IPS-18a (cell line): Measurements from ENCODE around the gene ADAM12.

Source experiments
- H3K27ac ChIP-seq: one replicate; pipeline ENCODE4 v1.5.1; 2013; ENCODE audit warnings: low read length
- H3K27me3 ChIP-seq: one replicate; pipeline ENCODE4 v1.6.1; 2013; ENCODE audit warnings: mild to moderate bottlenecking, low read length; ENCODE audit not compliant: control insufficient read depth, insufficient read depth
- H3K36me3 ChIP-seq: one replicate; pipeline ENCODE4 v1.6.1; 2013; ENCODE audit warnings: low read depth, low read length; ENCODE audit not compliant: control insufficient read depth
- H3K4me1 ChIP-seq: one replicate; pipeline ENCODE4 v1.6.1; 2013; ENCODE audit warnings: low read depth, low read length; ENCODE audit not compliant: control insufficient read depth
- H3K4me3 ChIP-seq: one replicate; pipeline ENCODE4 v1.5.1; 2013; ENCODE audit warnings: low read length
- H3K9ac ChIP-seq: one replicate; pipeline ENCODE4 v1.6.1; 2013; ENCODE audit warnings: mild to moderate bottlenecking, low read length, moderate library complexity
- H3K9me3 ChIP-seq: one replicate; pipeline ENCODE4 v1.6.1; 2013; ENCODE audit warnings: low read depth, low read length; ENCODE audit not compliant: control insufficient read depth

Gene ADAM12

DNA sequence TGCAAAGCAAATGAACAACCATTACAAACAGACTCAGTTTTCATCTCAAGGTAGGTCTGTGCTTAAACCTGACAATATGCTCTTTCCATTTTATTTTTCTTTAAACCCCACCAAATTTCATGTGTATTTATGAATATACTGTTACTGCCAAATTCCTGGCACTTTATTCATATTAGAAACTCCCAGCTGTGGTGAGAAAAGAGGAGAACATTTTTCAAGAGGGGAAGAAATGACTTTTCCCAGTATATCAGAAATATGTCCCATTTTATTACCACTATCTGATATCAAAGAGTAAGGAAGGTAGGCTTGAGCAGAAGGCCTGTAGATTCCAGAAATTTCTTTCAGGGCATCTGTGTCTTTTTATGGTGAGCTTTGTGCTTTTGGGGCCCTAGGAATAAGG, 189.6 kb downstream of the ADAM12 start:
- Histone ChIP-seq H3K27ac (no peak overlapping the region), H3K9ac (no peak overlapping the region)

DNA sequence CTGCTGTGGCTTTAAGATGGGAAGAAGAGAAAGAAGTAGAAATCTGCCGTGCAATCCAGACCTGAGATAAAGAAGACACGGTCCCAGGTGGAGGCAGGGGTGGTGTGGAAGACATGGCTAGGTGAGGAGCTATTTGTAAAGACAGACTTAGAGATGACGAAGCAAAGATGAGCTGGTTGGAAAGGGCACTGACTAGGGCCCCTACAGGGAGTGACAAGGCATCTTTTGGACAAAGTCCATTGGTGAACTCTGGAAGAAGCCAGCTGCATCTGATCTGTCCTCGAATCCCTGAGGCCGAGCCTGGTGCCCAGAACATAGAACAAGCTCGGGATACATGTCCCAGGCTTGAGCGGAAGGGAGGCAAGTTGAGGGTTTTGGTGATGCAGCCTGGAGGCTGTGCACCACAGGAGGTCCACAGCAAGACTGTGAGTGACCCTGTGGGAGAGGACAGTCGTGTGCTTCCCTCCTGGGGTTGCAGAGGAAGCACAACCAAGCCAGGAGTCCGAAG, 191.2 kb downstream of the ADAM12 start:
- no peaks in the 10 kb centered on the region for H3K4me1 ChIP-seq
- H3K9me3 ChIP-seq, result no peaks in the 10 kb centered on the region
- no peak overlapping the region for H3K27ac ChIP-seq
- no peaks in the 10 kb centered on the region for H3K36me3 ChIP-seq
- H3K27me3 ChIP-seq, result no peaks in the 10 kb centered on the region
- no peak overlapping the region for H3K4me3 ChIP-seq
- no peak overlapping the region for H3K9ac ChIP-seq

More for the DNA sequence above, 189.6 kb downstream of the ADAM12 start:
- H3K4me3 ChIP-seq, result no peak overlapping the region
- H3K27me3 ChIP-seq, result no peaks in the 10 kb centered on the region
- no peaks in the 10 kb centered on the region for H3K9me3 ChIP-seq
- H3K4me1 ChIP-seq, result no peaks in the 10 kb centered on the region
- no peaks in the 10 kb centered on the region for H3K36me3 ChIP-seq

DNA sequence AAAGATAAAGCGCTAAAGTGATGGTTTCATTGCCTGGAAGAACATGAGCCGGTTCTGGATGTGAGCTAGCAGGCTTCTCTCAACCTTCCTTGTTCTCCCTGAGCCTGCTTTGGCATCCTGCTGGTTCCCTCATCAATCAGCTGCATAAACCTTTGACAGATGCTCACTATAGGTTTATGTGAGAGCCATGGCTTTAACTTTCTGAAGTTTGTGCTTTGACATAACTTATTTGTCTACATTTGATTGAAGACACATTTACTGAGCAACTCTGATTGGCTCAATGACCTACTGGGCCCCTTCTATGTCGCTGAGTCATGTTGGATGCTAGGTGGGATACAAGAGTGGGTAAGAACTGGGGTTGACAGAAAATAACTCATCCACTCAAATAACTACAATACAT, 192.0 kb downstream of the ADAM12 start:
- H3K4me1 ChIP-seq, result no peaks in the 10 kb centered on the region
- no peaks in the 10 kb centered on the region for H3K36me3 ChIP-seq
- no peak overlapping the region for H3K27ac ChIP-seq

GRCh38 chr10:126191192-126191591, 197.1 kb downstream of the ADAM12 start:
- H3K9ac ChIP-seq, result no peak overlapping the region
- H3K27ac ChIP-seq, result no peak overlapping the region
- no peaks in the 10 kb centered on the region for H3K4me1 ChIP-seq
- no peaks in the 10 kb centered on the region for H3K36me3 ChIP-seq
- no peaks in the 10 kb centered on the region for H3K27me3 ChIP-seq
- no peak overlapping the region for H3K4me3 ChIP-seq
- no peaks in the 10 kb centered on the region for H3K9me3 ChIP-seq

More for the DNA sequence above, 192.0 kb downstream of the ADAM12 start:
- no peak overlapping the region for H3K4me3 ChIP-seq
- no peaks in the 10 kb centered on the region for H3K27me3 ChIP-seq
- no peaks in the 10 kb centered on the region for H3K9me3 ChIP-seq
- H3K9ac ChIP-seq, result no peak overlapping the region

DNA sequence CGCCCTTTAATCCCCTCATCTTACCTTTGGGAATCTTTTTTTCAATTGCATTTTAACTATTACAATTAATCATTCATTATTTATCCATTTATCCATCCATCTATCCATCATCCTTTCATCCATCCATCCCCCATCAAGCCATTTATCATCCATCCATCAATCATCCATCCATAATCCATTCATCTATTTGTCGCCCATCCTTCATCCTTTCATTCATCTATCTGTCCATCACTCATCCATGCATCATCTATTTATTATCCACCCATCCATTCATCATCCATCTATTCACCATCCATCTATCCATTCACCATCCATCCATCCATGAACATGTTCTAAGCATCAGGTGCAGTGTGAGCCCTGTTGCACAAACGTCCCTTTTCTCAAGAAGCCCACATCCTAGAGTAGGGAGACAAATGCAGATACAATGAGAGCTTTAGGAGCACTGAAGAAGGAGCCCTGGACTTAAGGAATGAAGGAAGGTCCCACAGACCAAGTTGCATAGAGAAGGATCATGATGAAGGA, 199.5 kb downstream of the ADAM12 start:
- no peaks in the 10 kb centered on the region for H3K36me3 ChIP-seq
- no peaks in the 10 kb centered on the region for H3K9me3 ChIP-seq
- H3K27me3 ChIP-seq, result no peaks in the 10 kb centered on the region
- no peaks in the 10 kb centered on the region for H3K4me1 ChIP-seq
- no peak overlapping the region for H3K27ac ChIP-seq
- H3K4me3 ChIP-seq, result no peak overlapping the region
- no peak overlapping the region for H3K9ac ChIP-seq

DNA sequence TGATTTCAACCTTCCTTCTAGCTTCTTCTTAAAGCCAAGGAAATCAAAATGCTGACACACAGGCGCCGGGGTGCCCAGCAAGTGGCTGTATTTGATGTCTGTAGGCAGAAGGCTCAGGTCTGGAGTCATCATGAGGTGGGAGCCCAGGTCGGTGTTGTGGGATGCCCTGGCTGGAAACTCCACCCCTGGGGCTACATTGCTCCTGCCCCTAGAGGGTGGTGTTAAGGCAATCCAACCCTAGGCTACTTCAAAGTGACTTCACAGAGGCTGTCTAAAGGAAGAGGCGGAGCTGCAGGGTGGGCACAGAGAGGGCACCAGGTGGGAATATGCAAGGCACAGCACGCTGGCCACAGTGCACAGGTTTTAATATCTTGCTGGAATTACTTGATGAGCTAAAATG, 200.9 kb downstream of the ADAM12 start:
- Histone ChIP-seq H3K36me3 (no peaks in the 10 kb centered on the region), H3K9ac (no peak overlapping the region), H3K9me3 (no peaks in the 10 kb centered on the region), H3K27ac (no peak overlapping the region), H3K4me3 (no peak overlapping the region), H3K27me3 (no peaks in the 10 kb centered on the region), H3K4me1 (no peaks in the 10 kb centered on the region)

DNA sequence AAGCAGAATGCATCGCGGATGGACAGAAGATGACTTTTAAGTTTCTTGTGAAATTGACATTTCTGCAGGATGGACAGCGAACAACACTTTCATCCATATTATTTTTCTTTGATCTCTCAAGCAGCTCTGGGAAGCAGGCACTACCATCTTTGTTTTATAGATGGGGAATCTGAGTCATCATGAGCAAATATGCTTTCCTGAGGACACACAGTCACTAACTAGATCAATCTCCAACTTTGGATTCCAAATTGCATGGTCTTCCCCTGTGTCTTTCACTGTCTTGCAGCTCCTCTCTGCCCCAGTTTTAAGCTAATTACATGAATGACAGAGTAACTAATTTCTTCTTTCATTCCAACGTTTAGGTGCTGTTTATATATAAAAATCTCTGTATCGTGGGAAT, 201.5 kb downstream of the ADAM12 start:
- no peaks in the 10 kb centered on the region for H3K4me1 ChIP-seq
- H3K9me3 ChIP-seq, result no peaks in the 10 kb centered on the region
- H3K9ac ChIP-seq, result no peak overlapping the region
- H3K36me3 ChIP-seq, result no peaks in the 10 kb centered on the region
- no peak overlapping the region for H3K27ac ChIP-seq
- H3K27me3 ChIP-seq, result no peaks in the 10 kb centered on the region
- no peak overlapping the region for H3K4me3 ChIP-seq

DNA sequence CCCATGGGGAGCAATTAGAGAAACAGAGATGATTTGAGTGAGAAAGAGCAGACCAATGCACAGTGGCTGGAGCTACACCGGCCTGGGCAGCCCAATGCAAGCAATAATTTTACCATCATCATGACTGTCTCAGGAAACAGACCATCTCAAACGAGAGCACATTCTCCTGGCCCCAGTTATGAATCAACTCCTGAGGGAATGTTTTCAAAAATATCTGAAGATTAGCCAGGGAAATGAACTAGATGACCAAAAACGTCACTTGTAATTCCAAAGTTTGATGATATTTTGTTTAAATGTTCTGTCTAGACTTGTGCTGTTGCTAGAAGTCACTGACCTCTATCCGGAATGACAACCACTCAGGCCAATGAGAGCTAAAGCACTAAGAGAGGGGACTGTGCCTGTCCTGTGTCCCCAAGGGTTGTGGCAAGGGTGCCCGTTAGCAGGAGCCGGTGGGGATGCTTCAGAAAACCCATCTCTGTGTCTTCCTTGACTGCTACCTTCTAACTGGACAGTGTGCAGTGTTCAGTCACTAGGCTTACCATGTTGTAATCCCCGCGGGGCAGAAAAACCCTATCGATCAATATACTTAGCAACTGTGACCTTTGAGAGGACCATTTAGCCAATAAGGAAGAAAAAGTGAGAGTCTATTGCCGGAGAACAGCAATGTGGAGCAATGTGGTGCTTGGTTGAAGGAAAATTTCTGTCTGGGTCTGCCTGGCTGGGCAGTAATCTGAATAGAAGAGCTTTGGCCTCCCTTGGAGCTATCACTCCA, 202.4 kb downstream of the ADAM12 start:
- Histone ChIP-seq H3K27ac (no peak overlapping the region), H3K9ac (no peak overlapping the region), H3K36me3 (no peaks in the 10 kb centered on the region), H3K27me3 (no peaks in the 10 kb centered on the region), H3K4me3 (no peak overlapping the region), H3K4me1 (no peaks in the 10 kb centered on the region), H3K9me3 (no peaks in the 10 kb centered on the region)

- H3K9me3 ChIP-seq, result no peaks in the 10 kb centered on the region
- H3K4me3 ChIP-seq, result no peak overlapping the region
- H3K9ac ChIP-seq, result no peak overlapping the region
- H3K4me1 ChIP-seq, result peaks cover 23% of the 10 kb centered on the region
- H3K36me3 ChIP-seq, result no peaks in the 10 kb centered on the region
- no peak overlapping the region for H3K27ac ChIP-seq
- no peaks in the 10 kb centered on the region for H3K27me3 ChIP-seq
Measured at GRCh38 chr10:126181626-126182025, 206.7 kb downstream of the ADAM12 start.

GRCh38 chr10:126179637-126180036, 208.6 kb downstream of the ADAM12 start:
- no peaks in the 10 kb centered on the region for H3K9me3 ChIP-seq

GRCh38 chr10:126177417-126178030, 210.8 kb downstream of the ADAM12 start:
- no peaks in the 10 kb centered on the region for H3K9me3 ChIP-seq
- peak overlapping the region; percentile 94 for H3K27ac ChIP-seq
- H3K4me3 ChIP-seq, result peak overlapping the region; percentile 53
- H3K36me3 ChIP-seq, result no peaks in the 10 kb centered on the region
- H3K9ac ChIP-seq, result peak overlapping the region; percentile 61
- no peaks in the 10 kb centered on the region for H3K27me3 ChIP-seq
- H3K4me1 ChIP-seq, result peaks cover 37% of the 10 kb centered on the region

More at GRCh38 chr10:126179637-126180036, 208.6 kb downstream of the ADAM12 start:
- Histone ChIP-seq H3K27ac (no peak overlapping the region), H3K36me3 (no peaks in the 10 kb centered on the region), H3K4me3 (no peak overlapping the region), H3K9ac (no peak overlapping the region), H3K27me3 (no peaks in the 10 kb centered on the region), H3K4me1 (peaks cover 37% of the 10 kb centered on the region)
